Motor neuron (in vitro differentiated cells): Measurements from ENCODE around the gene TMEM94. TPM values are rescaled to one million over a fixed set of nuclear protein-coding genes. Genes with fewer than 3 reads are reported as not detected.
"Not testable (repeated sequence)": the region's sequence is repeated elsewhere in the genome, so short reads cannot be mapped to it uniquely, and the experiment has no call there.

Experiments
- ATAC-seq, 8 experiments: fragments of 200-7000 bp; cut with Tn5 transposase; replicated peaks in 6 of 8; 2 replicates each; pipeline ENCODE4 v1.8.0; 2021; ENCODE audit warnings: mild to moderate bottlenecking in 8 of 8, moderate library complexity in 8 of 8
- H3K27ac ChIP-seq, 2 donors: fragments of 250-450 bp; sonication (Bioruptor Pico); 2 replicates each; pipeline ENCODE4 v1.9.0; 2021; ENCODE audit warnings: antibody characterized with exemption in 2 of 2, mild to moderate bottlenecking in 2 of 2, moderate library complexity in 1 of 2
- H3K4me1 ChIP-seq, 2 donors: fragments of 250-450 bp; sonication (Bioruptor Pico); replicated peaks in 1 of 2; 2 replicates each; pipeline ENCODE4 v1.6.1; 2021; ENCODE audit warnings: antibody characterized with exemption in 2 of 2, mild to moderate bottlenecking in 2 of 2, moderate library complexity in 1 of 2
- H3K4me3 ChIP-seq, 5 donors: fragments of 250-450 bp; sonication (Bioruptor Pico); 2 replicates each; pipeline ENCODE4 v1.9.0; 2021; ENCODE audit warnings: antibody characterized with exemption in 5 of 5, mild to moderate bottlenecking in 5 of 5, moderate library complexity in 4 of 5
- WGBS, 10 experiments: fragments of 450-650 bp; shearing (Covaris generic); methylation state at CpG; one replicate each; pipeline ENCODE4 v1.0.0; 2022; 5-methylcytosine and 5-hydroxymethylcytosine counted together
- in situ Hi-C, 9 experiments: fragments of 400-800 bp; cut with MboI; loops; one replicate each; pipeline ENCODE4 v1.15.0; 2021; ENCODE audit warnings: low sequenced_read_pairs in 9 of 9, low pct_unique_long_range_greater_than_20kb in 2 of 9; ENCODE audit not compliant: unreplicated experiment in 9 of 9
- total RNA-seq, 8 experiments: library from RNA; unstranded; fragments of 300-600 nt; gene quantifications; 2 replicates each; pipeline versions ENCODE4 v1.2.3 to v1.2.4, GENCODE V29; 2022

The TMEM94 gene
- total RNA-seq, 8 experiments from 2014 or later = 19.3 to 92.7 (median 56.1) TPM

DNA sequence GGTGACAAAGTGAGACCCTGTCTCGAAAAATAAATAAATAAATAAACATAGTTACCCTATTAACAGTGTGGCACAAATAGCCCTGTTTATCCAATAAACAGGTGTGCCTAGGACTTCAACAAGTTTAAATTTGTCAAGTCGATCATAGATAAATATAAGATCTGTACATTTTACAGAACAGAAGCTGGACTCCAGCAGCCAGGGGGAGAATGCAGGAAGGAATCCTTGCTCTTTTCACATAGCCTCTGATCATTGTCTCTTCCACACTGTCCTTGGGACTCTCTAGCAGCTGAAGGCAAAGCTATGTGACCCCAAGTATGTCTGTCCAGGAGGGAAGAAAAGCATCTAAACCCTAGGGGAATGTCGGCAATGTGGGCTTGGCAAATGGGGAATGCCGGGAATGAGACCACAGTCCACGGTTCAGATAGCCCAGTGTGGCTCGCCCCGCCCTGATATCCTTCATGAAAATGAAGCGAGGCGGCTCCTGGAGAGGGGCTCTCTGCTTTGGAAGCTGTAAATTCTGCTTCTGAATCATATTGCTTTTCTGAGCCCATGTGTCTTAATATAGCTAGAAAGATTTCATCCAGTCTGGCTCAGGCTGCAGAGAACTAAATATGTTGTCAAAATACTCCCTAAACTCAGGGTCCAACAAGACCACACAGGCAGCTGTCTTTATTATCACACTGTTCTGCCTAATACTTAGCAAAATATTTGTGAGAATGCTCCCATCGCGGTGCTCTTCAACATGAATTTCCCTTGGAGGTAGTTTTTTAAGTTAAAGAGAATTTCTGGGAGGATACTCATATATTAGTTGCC, 26.1 kb upstream of the TMEM94 start:
- 20 to 94% (median 68%) methylated on average over 1 to 7 of the region's 11 CpGs for WGBS, 10 experiments
- H3K4me1 ChIP-seq = peaks cover 23 to 47% of the 10 kb centered on the region in 2 donors
- H3K27ac ChIP-seq = no peak overlapping the region
- no peak overlapping the region for H3K4me3 ChIP-seq
- ATAC-seq = peak in 5 of 8 experiments; percentile 4 to 52 (median 23)
- in situ Hi-C loops = no loop called here

DNA sequence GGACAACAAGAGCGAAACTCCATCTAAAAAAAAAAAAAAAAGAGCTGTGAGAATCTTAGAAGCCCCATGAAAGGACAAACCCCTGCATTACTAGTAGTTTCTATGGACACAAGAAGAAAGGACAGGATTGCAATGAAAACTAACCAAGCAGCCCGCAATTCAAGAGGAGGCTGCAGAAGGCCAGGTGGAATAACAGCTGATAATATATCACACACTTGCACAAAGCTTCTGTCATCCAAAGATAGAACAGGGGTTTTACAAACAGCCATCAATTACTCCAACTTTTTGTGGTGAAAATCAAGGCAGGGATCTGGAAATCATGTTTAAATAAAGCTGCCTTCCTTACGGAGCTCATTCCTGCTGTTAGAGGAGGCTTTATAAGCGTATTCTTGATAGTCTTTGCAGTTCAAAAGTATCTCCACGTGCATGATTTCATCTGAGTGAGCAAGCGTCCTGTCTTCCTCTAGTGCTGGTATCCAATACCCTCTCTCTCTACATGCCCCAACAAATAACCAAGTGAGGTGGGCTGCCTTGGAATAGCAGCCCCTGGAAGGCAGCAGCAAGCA, 23.1 kb upstream of the TMEM94 start:
- H3K4me1 ChIP-seq = peaks cover 21 to 45% of the 10 kb centered on the region in 2 donors
- in situ Hi-C loops = no loop called here
- peak in 5 of 8 experiments; percentile 78 to 85 (median 81) for ATAC-seq
- 0 to 80% (median 25%) methylated on average over 1 to 5 of the region's 6 CpGs; no CpG with 5 or more reads in 1 of the 10 experiments for WGBS, 10 experiments
- no peak overlapping the region for H3K4me3 ChIP-seq
- peak overlapping the region; percentile 55 to 88 for H3K27ac ChIP-seq

DNA sequence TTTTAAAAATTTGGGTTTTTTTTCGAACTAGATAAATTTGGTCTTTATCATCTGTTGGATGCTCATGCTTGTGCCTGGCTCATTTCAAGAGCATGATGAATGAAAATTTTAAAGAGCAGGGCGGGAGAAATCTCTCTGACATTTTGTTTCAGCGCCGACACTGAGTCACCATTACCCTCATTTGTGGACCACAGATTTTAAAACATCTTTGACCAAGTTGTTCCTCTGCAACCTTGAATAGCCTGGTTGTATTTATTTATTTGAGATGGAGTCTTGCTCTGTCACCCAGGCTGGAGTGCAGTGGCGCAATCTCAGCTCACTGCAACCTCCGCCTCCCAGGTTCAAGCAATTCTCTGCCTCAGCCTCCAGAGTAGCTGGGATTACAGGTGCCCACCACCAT, 22.0 kb upstream of the TMEM94 start:
- H3K4me3 ChIP-seq, H3K27ac ChIP-seq, ATAC-seq, in situ Hi-C loops: not testable (repeated sequence)
- 60 to 100% (median 77%) methylated on average over 1 to 5 of the region's 6 CpGs for WGBS, 10 experiments
- H3K4me1 ChIP-seq = peaks cover 13 to 37% of the 10 kb centered on the region in 2 donors

DNA sequence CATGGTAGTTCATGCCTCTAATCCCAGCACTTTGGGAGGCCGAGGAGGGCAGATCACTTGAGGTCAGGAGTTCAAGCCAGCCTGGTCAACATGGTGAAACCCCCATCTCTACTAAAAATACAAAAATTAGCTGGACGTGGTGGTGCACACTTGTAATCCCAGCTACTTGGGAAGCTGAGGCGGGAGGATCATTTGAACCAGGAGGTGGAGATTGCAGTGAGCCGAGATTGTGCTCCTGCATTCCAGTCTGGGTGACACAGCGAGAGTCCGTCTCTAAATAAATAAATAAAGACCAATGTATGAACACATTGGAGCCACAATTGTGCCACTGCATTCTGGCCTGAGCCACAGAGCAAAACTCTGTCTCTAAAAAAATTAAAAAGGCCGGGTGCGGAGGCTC, 19.0 kb upstream of the TMEM94 start:
- WGBS, 10 experiments = 57 to 100% (median 90%) methylated on average over 1 to 5 of the region's 8 CpGs; no CpG with 5 or more reads in 6 of the 10 experiments
- ATAC-seq = not testable (repeated sequence)

DNA sequence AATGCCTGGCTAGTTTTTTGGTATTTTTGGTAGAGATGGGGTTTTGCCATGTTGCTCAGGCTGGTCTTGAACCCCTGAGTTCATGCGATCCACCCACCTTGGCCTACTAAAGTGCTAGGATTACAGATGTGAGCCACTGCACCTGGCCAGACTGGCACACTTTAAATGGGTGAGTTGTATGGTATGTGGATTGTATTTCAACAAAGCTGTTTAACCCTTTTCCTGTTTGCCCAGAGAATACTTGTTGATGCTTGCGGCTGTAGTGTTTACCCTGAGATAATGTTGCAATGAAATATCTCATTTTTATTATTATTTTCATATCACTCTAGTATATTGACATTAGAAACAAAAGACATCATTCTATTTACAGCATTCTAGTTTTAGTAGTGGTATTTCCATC, 17.1 kb upstream of the TMEM94 start:
- in situ Hi-C loops = no loop called here
- peaks cover 0 to 25% of the 10 kb centered on the region in 2 donors for H3K4me1 ChIP-seq
- 100% methylated on average over 1 of the region's 2 CpGs; no CpG with 5 or more reads in 7 of the 10 experiments for WGBS, 10 experiments

More for the DNA sequence above, 19.0 kb upstream of the TMEM94 start:
- H3K4me3 ChIP-seq, H3K27ac ChIP-seq, in situ Hi-C loops: not testable (repeated sequence)
- H3K4me1 ChIP-seq = peaks cover 7 to 31% of the 10 kb centered on the region in 2 donors

DNA sequence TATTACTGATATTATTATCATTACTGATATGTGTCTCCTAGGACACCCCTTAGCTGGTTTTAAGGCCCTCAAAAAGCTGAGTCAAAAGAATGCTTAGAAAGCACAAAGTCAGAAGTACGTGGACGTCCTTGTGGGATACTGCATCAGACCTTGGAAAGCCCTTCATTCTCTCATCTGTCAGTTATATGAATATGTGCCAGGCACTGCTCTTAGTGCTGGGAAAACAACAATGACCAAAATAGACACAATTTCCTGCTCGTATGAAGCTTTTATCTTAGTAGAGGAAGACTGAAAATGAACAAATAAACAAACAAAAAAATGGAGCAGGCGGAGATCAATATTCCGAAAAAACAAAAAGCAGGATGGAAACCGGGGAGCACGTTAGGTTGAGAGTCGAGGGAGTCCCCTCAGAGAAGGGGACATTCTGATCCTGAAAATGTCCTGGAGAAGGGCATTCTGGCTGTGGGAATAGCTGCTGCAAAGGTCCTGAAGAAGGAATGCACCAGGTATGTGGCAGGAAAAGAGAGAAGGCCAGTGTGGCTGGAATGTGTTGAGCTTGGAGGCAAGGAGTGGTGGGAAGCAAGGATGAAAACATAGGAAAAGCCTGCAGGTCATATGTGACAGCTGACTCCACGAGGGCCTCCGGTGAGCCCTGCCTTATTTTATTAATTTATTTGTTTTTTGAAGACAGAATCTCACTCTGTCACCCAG, 15.5 kb upstream of the TMEM94 start:
- in situ Hi-C loops = no loop called here
- Histone ChIP-seq H3K4me1 (peaks cover 0 to 13% of the 10 kb centered on the region in 2 donors), H3K27ac (no peak overlapping the region), H3K4me3 (no peak overlapping the region)
- 48 to 100% (median 80%) methylated on average over 2 to 10 of the region's 10 CpGs; no CpG with 5 or more reads in 1 of the 10 experiments for WGBS, 10 experiments
- no peak for ATAC-seq

More for the DNA sequence above, 17.1 kb upstream of the TMEM94 start:
- ATAC-seq = no peak
- no peak overlapping the region for H3K27ac ChIP-seq
- no peak overlapping the region for H3K4me3 ChIP-seq

DNA sequence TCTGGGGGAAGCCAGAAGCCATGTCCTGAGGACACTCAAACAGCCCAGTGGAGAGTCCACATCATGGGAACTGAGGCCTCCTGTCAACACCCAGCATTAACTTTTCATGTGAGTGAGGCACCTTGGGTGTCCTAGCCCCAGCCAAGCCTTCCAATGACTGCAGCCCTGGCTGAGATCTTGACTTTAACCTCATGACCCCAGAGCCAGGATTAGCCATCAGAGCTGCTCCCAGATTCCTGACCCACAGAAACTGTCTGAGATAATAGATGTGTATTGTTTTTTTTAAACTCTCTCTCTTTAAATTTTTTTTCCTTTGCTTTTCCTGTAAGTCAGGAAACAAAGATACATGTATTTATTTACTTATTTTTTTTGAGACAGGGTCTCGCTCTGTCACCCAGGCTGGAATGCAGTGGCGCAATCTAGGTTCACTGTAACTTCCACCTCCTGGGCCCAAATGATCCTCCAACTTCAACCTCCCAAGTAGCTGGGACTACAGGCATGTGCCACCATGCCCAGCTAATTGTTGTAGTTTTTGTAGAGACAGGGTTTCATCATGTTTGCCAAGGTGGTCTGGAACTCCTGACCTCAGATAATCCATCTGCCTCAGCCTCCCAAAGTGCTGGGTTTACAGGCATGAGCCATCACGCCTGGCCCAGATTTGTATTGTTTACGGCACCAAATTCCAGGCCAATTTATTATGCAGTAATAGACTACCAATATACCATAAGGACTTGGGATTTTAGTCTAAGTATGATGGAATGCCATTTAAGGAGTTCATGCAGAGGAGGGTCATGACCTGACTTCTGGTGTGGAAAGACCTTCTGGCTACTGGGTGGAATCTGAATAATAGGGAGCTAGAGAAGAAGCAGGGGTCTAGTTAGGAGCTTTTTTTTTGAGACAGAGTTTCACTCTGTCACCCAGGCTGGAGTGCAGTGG, 14.0 kb upstream of the TMEM94 start:
- H3K4me1 ChIP-seq = peaks cover 0 to 11% of the 10 kb centered on the region in 2 donors
- no peak for ATAC-seq
- 77 to 100% (median 87%) methylated on average over 2 to 4 of the region's 4 CpGs for WGBS, 10 experiments
- no peak overlapping the region for H3K4me3 ChIP-seq
- in situ Hi-C loops = no loop called here
- no peak overlapping the region for H3K27ac ChIP-seq

DNA sequence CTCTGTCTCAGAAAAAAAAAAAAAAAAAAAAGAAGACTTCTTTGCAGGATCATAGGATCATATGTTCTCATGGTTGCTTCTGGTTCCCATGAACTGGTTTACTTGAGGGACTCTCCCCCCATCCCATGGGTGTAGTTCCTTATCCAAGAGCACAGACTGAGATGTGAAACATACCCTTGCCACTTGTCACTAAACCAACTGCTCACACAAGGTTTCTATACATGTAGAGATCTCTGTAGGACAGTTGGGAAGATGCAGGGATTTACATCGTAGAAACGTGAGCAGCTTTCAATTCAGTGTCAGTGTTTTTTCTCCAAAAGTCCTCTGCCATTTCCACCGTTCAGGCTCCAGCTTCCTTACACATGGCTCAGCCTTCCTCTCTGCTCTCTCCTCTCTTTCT, 11.1 kb upstream of the TMEM94 start:
- H3K4me1 ChIP-seq = peaks cover 0 to 11% of the 10 kb centered on the region in 2 donors
- no peak overlapping the region for H3K27ac ChIP-seq
- no peak overlapping the region for H3K4me3 ChIP-seq
- WGBS, 10 experiments = 48 to 100% (median 100%) methylated on average over 1 to 3 of the region's 3 CpGs; no CpG with 5 or more reads in 1 of the 10 experiments
- no peak for ATAC-seq
- in situ Hi-C loops = no loop called here

DNA sequence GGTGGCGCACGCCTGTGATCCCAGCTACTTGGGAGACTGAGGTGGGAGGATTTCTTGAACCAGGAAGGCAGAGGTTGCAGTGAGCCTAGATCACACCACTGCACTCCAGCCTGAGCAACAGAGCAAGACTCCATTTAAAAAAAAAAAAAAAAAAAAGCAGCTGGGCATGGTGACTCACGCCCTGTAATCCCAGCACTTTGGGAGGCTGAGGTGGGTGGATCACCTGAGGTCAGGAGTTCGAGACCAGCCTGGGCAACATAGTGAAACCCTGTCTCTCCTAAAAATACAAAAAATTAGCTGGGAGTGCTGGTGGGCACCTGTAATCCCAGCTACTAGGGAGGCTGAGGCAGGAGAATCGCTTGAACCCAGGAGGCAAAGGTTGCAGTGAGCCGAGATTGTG, 10.5 kb upstream of the TMEM94 start:
- H3K4me1 ChIP-seq = peaks cover 0 to 11% of the 10 kb centered on the region in 2 donors
- 80 to 100% (median 95%) methylated on average over 1 to 3 of the region's 6 CpGs; no CpG with 5 or more reads in 4 of the 10 experiments for WGBS, 10 experiments
- H3K4me3 ChIP-seq, H3K27ac ChIP-seq, in situ Hi-C loops, ATAC-seq: not testable (repeated sequence)

DNA sequence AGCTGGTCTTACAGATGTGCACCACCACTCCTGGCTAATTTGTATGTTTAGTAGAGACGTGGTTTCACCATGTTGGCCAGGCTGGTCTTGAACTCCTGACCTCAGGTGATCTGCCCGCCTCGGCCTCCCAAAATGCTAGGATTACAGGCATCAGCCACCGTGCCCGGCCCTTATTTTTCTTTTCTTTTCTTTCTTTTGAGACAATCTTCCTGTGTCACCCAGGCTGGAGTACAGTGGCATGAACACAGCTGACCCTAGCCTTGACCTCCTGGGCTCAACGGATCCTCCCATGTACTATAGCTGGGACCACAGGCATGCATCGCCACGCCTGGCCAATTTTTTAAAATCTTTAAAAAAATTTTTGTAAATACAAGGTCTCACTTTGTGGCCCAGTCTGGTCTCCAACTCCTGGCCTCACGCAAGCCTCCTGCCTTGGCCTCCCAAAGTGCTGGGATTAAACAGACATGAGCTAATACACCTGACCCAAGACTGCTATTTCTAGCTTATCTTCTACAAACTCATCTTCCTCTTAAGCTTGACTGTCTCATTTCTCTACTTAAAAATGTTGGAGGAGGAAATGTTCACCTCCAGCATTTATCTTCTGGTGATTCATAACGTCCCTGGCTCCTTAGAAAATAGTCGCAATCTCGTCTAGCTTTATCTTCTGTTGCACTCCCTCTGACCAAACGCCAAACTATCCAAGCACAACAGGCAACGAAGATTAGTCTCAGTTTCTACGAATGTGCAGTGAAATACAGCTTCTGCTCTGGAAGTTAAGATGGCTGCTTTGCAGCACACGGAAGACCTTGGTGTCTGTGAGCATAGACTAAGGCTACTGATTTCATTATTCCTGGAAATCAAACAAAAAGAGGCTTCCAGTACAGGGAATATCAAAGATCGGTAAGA, 8.2 kb upstream of the TMEM94 start:
- H3K4me1 ChIP-seq = no peaks in the 10 kb centered on the region
- in situ Hi-C loops = no loop called here
- ATAC-seq = no peak

DNA sequence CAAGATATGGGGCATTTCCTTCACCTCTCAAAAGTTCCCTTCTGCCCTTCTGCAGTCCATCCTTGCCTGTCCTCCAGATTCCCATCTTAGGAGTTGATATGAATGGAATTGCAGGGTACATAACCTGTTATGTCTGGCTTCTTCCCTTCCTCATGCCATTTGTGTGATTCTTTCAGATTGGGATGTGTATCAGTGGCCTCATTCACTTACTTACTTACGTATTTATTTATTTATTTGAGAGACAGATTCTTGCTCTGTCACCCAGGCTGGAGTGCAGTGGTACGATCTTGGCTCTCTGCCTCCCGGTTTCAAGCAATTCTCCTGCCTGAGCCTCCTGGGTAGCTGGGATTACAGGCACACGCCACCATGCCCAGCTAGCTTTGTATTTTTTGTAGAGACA, 6.2 kb upstream of the TMEM94 start:
- 56 to 90% (median 65%) methylated on average over 1 to 4 of the region's 4 CpGs; no CpG with 5 or more reads in 3 of the 10 experiments for WGBS, 10 experiments
- no peak overlapping the region for H3K27ac ChIP-seq
- no peak for ATAC-seq
- H3K4me3 ChIP-seq = no peak overlapping the region
- peaks cover 1 to 2% of the 10 kb centered on the region in 2 donors for H3K4me1 ChIP-seq
- in situ Hi-C loops = no loop called here

More for the DNA sequence above, 8.2 kb upstream of the TMEM94 start:
- no peak overlapping the region for H3K4me3 ChIP-seq
- no peak overlapping the region for H3K27ac ChIP-seq
- WGBS, 10 experiments = 57 to 90% (median 83%) methylated on average over 3 to 16 of the region's 17 CpGs
